Measurements from ENCODE around the gene TMEM52.

DNA sequence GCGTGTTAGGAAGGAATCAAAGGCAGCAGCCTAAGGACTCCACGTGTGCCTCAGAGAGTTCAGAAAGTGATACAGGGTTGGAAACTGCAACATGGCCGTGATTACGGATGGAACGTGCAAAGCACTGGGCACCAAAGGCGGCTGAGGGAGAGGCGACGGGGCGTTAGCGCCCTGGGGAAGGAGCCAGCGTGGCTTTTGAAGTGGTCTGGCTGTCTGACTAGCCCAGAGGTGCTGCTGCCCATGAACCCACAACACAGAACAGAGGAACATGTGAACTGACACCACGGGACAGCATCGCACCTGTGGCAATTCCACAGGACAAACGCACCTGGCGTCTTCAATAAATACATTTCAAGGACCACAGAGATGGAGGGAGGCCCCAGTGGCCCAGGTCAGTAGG is 18.0 kb upstream of the TMEM52 start:
- TF ChIP-seq SRSF4 (IDR thresholded peaks at IDR 0.05; ENCODE audit: low read depth, low read length, poor library complexity, severe bottlenecking) (no peak), ZNF33A (CRISPR knock-in tag; IDR thresholded peaks at IDR 0.05; ENCODE audit: borderline replicate concordance) (no peak), ZBTB21 (CRISPR knock-in tag; IDR thresholded peaks at IDR 0.05) (no peak), ZSCAN29 (CRISPR knock-in tag; conservative IDR thresholded peaks at IDR 0.05) (no peak), CTCF (CRISPR knock-in tag; IDR thresholded peaks at IDR 0.05) (no peak), KAT7 (CRISPR knock-in tag; IDR thresholded peaks at IDR 0.05; ENCODE audit: borderline replicate concordance) (no peak), NFYB (CRISPR knock-in tag; IDR thresholded peaks at IDR 0.05) (no peak), TRIM24 (CRISPR knock-in tag; IDR thresholded peaks at IDR 0.05) (no peak)
- TF ChIP-seq, protein P1, sequence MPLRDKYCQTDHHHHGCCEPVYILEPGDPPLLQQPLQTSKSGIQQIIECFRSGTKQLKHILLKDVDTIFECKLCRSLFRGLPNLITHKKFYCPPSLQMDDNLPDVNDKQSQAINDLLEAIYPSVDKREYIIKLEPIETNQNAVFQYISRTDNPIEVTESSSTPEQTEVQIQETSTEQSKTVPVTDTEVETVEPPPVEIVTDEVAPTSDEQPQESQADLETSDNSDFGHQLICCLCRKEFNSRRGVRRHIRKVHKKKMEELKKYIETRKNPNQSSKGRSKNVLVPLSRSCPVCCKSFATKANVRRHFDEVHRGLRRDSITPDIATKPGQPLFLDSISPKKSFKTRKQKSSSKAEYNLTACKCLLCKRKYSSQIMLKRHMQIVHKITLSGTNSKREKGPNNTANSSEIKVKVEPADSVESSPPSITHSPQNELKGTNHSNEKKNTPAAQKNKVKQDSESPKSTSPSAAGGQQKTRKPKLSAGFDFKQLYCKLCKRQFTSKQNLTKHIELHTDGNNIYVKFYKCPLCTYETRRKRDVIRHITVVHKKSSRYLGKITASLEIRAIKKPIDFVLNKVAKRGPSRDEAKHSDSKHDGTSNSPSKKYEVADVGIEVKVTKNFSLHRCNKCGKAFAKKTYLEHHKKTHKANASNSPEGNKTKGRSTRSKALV (CRISPR knock-in tag; IDR thresholded peaks at IDR 0.05): no peak
